HG02763 (cell line): ENCODE results near the gene NKX1-2.
A peak's percentile ranks its signal among the peaks of the same experiment; 100 is the strongest.
"Not testable (repeated sequence)": the region's sequence is repeated elsewhere in the genome, so short reads cannot be mapped to it uniquely, and the experiment has no call there.

Experiments
- ATAC-seq: cut with Tn5 transposase; IDR thresholded peaks from one replicate; pipeline ENCODE4 v1.9.1; 2021; ENCODE audit warnings: mild to moderate bottlenecking, moderate library complexity; ENCODE audit not compliant: unreplicated experiment

The NKX1-2 gene

DNA sequence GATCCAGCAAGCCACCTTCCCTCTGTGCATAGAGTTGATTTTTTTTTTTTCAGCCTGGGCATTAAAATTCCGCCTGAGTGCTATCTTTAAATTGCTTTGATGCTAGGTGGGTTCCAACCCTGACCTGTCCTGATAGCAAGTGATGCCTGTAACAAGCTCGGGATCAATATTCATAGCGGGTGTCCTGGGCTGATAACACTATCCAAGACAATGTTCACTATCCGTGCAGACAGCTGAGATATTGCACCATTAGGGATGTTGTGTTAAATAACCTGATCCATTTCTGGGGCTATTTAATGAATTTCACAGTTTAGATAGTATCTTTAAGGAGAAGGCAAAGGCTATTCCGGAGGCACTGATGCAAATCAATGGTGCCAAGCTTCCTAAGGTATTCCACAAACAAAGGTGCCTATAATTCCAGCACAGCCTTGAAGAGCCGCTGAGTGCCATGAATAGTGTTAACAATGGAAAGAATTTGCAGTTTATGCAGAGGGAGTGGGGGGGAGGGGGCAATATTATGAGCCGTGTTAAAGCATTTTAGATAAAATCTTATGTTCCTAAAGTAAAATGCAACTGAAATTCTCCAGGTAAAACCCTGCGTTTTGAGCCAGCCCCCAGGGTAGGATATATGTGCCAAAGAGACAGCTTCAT, 4.2 kb upstream of the NKX1-2 start:
- no peak for ATAC-seq

DNA sequence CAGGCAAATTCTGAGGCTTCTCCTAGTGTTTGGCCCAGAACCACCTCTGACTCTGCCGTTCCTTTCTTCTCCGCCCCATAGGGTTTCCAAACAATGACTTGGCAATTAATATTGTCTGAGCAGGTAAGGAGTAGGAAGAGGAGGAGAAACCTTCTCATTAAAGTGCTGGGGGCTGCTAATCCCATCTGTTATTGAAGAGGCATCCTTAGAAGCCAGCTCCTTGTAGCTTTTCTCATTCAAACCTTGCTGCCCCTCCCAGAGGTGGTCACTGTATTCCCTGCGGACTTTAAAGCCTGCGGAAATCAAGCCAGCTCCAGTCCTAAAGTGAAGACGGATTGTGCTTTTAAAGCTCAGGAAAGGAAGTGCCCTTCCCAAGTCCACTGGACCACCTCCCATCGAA, 1.4 kb upstream of the NKX1-2 start:
- no peak for ATAC-seq

- no peak for ATAC-seq
Observed at GRCh38 chr10:124450783-124451057, 885 bp upstream of the NKX1-2 start.

- no peak for ATAC-seq
Observed at GRCh38 chr10:124449170-124450011, 444 bp downstream of the NKX1-2 start.

DNA sequence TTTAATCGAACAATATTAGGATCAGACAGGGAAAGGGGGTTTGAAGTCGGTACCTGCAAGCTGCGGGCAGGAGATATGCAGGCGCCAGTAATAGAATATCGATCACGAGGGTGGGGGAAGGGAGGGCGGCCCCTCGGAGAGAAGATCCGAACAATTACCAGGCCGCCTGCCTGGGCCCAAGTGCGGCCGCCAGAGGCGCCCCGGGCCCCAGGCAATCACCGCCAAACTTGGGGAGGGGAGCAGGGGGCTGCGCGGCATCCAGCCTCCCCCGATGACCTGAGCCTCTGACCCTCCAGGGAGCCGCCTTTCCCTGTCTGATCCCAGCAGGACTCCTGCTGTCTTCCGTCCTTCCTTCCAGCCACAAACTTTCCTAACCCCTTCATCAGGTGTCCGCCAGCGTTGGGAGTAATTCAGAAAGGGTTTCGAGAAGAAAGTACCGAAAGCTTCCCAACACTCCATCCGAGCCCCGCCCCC, 1.1 kb downstream of the NKX1-2 start:
- no peak for ATAC-seq

DNA sequence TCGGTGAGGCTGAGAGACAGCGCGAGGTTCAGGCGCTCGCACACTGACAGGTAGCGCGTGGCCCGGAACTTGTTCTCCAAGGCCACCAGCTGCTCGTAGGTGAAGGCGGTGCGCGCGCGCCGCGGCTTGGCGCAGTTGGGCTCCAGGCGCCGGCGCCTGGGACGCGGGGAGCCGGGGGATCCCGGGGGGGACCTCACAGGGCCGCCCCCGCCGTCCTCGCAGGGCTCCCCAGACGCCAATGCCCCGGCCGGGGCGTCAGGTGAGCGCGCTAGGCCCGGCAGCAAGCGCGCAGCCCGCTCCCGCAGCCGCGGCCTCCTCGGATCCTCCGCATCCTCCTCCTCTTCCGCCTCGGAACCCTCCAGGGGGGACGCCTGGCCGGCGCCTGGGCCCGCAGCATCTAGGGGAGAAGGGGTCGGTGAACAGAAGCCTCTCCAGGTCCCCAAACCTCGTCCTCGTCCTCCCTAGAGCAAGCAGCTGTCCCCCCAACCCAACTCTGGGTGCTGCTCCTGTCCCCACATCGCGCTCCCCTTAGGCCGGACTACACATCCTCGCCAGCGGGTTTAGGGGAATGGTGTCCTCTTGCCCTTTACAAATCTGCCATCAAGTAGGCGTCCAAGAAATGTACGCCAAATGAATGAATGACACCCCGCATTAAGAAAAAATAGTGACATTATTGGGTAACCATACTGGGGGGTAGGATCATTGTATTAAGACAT, 1.9 kb downstream of the NKX1-2 start:
- no peak for ATAC-seq

- no peak for ATAC-seq
Observed at GRCh38 chr10:124446830-124447750, 2.7 kb downstream of the NKX1-2 start.

DNA sequence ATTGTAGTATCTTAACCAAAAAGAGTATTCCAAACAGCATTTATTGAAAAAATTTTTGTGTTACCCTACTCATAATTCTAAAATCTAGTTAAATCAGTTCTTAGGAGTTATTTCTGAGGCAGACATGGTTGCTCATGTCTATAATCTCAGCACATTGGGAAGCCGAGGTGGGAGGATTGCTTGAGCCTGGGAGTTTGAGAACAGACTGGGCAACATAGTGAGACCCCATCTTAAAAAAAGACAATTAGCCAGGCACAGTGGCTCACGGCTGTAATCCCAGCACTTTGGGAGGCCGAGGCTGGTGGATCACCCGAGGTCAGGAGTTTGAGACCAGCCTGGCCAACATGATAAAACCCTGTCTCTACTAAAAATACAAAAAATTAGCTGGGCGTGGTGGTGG, 8.1 kb downstream of the NKX1-2 start:
- ATAC-seq = not testable (repeated sequence)

GRCh38 chr10:124436191-124436638, 13.6 kb downstream of the NKX1-2 start:
- ATAC-seq = peak; percentile 58

GRCh38 chr10:124435683-124436082, 14.2 kb downstream of the NKX1-2 start:
- ATAC-seq = not testable (repeated sequence)

- no peak for ATAC-seq
Observed at GRCh38 chr10:124433461-124433860, 16.4 kb downstream of the NKX1-2 start.

DNA sequence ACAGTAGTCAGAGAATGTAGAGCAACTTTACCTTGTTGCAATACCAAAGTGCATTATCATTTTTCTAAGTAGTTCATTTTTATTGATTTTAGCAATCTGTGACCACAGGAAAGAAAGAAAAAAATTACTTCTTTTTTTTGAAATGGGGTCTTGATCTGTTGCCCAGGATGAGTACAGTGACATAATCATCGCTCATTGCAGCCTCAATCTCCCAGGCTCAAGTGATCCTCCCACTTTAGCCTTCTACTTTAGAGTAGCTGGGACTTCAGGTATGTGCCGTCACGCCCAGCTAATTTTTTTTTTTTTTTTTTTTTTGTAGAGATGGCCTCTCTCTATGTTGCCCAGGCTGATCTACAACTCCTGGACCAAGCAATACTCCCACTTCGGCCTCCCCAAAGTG, 19.8 kb downstream of the NKX1-2 start:
- ATAC-seq = no peak

DNA sequence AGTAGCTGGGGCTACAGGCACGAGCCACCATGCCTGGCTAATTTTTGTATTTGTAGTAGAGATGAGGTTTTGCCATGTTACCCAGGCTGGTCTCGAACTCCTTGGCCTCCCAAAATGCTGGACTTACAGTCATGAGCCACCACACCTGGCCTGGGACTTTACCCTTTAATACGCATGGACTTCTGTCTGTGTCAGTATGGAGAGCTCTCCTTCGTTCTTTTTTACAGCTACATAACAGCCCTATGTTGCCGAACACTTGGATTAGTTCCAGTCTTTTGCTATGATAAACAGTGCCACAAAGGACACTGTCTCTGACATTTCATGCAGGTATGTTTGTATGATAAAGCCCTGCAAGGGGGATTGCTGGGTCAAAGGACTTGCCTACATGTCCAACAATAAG, 20.3 kb downstream of the NKX1-2 start:
- no peak for ATAC-seq

DNA sequence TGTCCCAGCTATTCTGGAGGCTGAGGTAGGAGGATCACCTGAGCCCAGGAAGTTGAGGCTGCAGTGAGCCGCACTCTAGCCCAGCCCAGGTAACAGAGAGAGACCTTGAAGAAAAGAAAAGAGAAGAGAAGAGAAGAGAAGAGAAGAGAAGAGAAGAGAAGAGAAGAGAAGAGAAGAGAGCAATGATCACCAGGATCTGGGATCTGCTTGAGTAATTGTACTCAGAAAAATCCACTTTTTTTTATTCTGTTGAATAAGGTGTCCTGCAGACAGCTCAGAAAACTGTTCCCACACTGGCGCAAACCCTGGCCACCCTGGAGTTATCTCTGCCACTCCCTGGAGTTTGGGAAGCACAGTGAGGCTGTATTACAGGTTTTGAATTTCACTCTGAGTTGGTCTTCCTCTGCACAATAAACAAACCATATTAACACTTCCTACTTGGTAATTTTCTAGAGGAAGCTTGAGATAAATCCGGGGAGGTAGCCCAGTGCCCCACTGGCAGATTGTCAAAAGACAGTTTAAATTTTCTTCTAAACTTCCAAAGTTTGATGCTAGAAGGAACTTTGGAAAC, 21.5 kb downstream of the NKX1-2 start:
- ATAC-seq = no peak

DNA sequence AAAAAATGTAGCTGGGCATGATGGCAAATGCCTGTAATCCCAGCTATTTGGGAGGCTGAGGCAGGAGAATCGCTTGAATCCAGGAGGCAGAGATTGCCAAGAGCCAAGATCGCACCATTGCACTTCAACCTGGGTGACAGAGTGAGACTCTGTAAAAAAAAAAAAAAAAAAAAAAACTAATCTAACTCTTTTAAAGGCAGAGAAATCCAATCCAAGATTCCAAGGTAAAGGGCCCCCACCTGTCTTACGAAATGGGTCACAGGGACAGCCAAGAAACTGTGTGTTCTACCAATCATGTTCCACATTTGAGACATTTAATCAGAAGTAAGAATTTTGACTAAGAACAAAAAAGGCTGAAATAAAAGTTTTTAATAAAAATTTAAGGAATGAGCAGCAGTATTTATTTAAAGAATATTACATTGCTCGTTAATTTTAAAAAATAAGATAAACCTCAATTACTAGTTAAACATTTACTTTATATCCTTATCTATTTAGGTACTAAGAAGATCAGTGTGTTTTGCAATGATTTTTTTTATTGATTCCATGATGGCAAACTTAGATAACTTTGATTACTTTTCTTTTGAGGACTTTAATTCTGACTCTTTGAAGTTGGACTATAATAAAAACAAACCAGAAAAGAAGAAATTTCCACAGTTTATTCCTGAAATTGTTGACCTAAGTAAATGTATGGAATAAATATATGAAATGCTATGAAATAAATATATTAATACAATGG, 24.4 kb downstream of the NKX1-2 start:
- no peak for ATAC-seq

DNA sequence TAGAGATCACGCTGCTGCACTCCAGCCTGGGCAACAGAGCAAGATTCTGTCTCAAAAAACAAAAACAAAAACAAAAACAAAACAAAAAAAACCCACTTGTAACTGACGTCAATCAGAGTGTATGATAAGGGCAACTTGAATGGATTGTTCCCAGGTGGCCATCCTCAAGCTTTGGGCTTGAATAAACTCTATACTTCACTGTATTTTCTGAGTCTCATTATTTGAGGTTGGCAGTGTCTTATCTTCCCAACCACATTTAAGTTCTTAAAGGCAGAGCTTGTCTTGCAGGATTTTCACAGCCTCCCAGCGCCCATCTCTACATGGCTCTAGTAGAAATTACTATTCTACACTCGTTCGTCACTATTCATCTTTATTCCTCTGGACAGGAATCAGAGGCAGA, 26.0 kb downstream of the NKX1-2 start:
- ATAC-seq = no peak

GRCh38 chr10:124422742-124423141, 27.1 kb downstream of the NKX1-2 start:
- no peak for ATAC-seq

GRCh38 chr10:124420254-124420653, 29.6 kb downstream of the NKX1-2 start:
- ATAC-seq = no peak

- ATAC-seq = no peak
Observed at GRCh38 chr10:124419635-124420034, 30.2 kb downstream of the NKX1-2 start.
